Cardiac fibroblast (primary cell): ENCODE data around the gene LAMB1.

Experiments used
- DNase-seq, 2 donors: peaks; one replicate each; pipeline versions ENCODE4 v3.0.0 to v3.0.0-alpha.2; 2010; ENCODE audit warnings: low read depth in 2 of 2
- H3K4me3 ChIP-seq, 2 donors: replicated peaks in 1 of 2; 1 replicate in 1 of 2; 2 replicates in 1 of 2; pipeline ENCODE4 v1.5.1; 2011; ENCODE audit warnings: low read depth in 2 of 2, low read length in 2 of 2, mild to moderate bottlenecking in 2 of 2, moderate library complexity in 1 of 2
- CTCF ChIP-seq: IDR thresholded peaks from one replicate; pipeline ENCODE4 v1.5.1; 2011; ENCODE audit warnings: low read depth, mild to moderate bottlenecking, low read length, inconsistent platforms

LAMB1 gene

GRCh38 chr7:107966711-107967110 is 36.2 kb downstream of the LAMB1 start:
- TF ChIP-seq CTCF: peak; percentile 16
- H3K4me3 ChIP-seq: no peak overlapping the region
- peak; percentile 80 to 89 for DNase-seq

DNA sequence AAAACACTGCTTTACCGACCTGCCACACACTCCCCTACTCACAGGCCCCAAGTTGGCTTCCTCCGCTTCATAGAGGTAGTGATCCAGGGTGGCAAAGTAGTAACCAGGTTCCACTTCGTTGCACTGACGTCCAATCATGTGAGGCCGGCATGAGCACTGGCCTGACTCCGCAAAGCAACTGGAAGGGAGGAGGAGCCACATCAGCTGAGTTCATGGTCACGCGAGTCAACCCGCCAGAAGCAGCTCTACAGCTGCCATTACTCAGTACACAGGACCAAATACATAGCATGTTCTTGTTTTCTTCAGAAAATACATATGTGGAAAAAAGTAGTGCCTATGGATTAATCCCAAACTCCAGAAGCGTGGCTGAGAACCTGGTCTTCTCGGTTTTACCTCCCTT is 38.5 kb downstream of the LAMB1 start:
- DNase-seq: no peak
- TF ChIP-seq CTCF: no peak
- H3K4me3 ChIP-seq: no peak overlapping the region

DNA sequence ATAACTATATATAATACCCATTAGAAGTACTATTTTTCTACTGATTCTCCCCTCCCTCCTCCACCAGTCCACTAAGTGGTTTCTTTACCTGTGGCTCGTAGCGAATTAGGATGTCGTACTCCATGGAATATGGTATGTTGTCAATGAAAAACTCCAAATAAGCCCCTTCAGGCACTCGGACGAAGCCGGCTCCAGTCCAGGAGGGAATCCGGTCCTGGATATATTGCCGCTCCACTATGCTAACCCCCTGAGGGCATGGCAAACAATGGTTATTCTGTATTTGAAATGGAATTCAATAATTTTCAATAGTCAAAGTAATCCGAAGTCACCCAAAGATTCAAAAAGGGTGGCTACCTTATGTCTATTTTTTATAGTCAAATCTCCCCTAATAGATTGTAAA is 40.1 kb downstream of the LAMB1 start:
- no peak overlapping the region for H3K4me3 ChIP-seq
- DNase-seq: no peak
- no peak for TF ChIP-seq CTCF

GRCh38 chr7:107961405-107961804 is 41.6 kb downstream of the LAMB1 start:
- peak; percentile 55 to 68 for DNase-seq
- no peak overlapping the region for H3K4me3 ChIP-seq
- no peak for TF ChIP-seq CTCF

DNA sequence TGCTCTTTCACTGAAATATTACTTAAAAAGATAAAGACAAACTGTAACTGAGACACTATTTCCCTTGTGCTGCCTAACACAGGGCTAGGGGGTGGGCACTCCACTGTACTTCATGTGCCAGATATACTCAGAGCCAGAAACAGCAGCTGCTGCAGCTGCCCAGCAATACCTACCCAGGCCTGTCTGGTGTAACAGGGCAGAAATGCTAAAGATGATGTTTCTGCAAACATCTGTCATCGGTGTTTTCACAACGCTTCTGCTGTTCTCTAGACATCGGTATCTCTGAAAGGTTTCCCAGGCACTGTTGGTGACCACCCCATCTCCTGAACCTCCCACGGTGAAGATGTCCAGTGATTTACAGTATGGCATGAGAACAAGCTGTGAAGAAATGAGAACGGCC is 42.7 kb downstream of the LAMB1 start:
- no peak for DNase-seq
- H3K4me3 ChIP-seq: no peak overlapping the region
- no peak for TF ChIP-seq CTCF

DNA sequence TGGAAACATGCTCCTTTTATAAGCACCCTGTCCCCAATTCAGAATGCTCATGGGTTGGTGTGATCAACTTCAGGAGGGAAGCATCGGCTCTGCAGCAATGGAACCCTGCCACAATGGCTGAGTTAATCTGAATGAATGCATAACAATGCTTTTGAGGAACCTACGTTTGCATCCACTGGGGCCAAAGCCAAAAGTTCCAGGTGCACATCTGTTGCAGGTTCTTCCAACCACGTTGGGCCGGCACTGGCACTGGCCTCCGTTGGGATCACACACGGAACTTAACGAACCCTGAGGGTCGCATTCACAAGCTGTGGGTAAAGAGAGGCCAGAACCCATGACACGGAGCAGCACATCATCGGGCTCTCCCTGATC is 43.4 kb downstream of the LAMB1 start:
- H3K4me3 ChIP-seq: no peak overlapping the region
- no peak for DNase-seq
- TF ChIP-seq CTCF: no peak

DNA sequence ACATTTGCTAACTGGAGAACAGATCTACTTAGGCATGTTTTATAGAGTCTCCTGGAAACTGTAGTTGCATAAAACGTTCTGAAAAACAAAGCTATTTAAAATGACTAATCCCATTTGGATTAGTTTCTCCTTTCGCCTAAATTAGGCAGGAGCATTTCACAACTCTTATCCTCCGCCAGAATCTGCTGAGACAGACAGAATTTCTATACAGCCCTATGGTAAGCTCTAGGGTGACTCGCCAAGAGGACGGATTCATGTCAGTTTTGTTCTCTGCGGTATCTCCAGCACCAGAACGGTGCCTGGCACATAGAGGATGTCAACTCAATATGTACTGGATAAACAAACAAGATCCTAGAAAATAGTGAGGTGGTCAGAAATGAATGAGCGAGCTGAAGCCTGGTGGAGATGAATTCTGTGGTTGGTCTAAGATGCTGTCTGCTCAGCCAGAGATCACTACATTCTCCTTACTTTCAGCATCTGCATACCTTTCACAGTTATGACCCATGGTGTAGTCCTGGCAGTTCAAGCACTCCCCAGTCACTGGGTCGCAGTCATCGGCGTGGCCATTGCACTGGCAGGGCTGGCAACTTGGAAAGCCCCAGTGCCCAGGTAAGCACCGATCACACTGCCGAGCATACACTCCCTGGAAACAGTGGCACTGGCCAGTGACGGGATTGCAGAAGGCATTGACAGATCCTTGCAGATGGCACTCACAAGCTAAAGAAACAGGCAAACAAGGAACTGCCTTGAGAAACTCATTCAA is 44.0 kb downstream of the LAMB1 start:
- no peak for TF ChIP-seq CTCF
- DNase-seq: peak; percentile 87 to 92
- H3K4me3 ChIP-seq: no peak overlapping the region
